HCT116 (cell line): ENCODE data around the gene GSK3A.

Source experiments
- CTCF ChIP-seq, 3 experiments: fragments of 200-600 bp in 1 of 3; sonication (generic) in 1 of 3; IDR thresholded peaks in 2 of 3; conservative IDR thresholded peaks in 1 of 3; 2 replicates each; pipeline ENCODE4 v1.5.1; 2012 to 2017; ENCODE audit warnings: low read depth in 2 of 3, low read length in 2 of 3, antibody characterized with exemption in 1 of 3, borderline replicate concordance in 1 of 3, control low read depth in 1 of 3, mild to moderate bottlenecking in 1 of 3, mixed read lengths in 1 of 3, mixed run types in 1 of 3, moderate library complexity in 1 of 3; ENCODE audit not compliant: insufficient read depth in 1 of 3
- ELF1 ChIP-seq: IDR thresholded peaks from 2 replicates; pipeline ENCODE4 v1.6.1; 2012; ENCODE audit warnings: low read depth, borderline replicate concordance
- FOSL1 ChIP-seq: IDR thresholded peaks from 2 replicates; pipeline ENCODE4 v1.6.1; 2012; ENCODE audit warnings: low read depth
- POLR2AphosphoS5 ChIP-seq: IDR thresholded peaks from 2 replicates; pipeline ENCODE4 v1.6.1; 2011; ENCODE audit warnings: mild to moderate bottlenecking, low read depth, low read length, moderate library complexity
- RAD21 ChIP-seq: IDR thresholded peaks from 2 replicates; pipeline ENCODE4 v1.6.1; 2012; ENCODE audit warnings: low read depth, mild to moderate bottlenecking
- REST ChIP-seq: IDR thresholded peaks from 2 replicates; pipeline ENCODE4 v1.6.1; 2012; ENCODE audit warnings: low read depth
- SIN3A ChIP-seq: IDR thresholded peaks from 2 replicates; pipeline ENCODE4 v1.6.1; 2012; ENCODE audit warnings: low read depth
- YY1 ChIP-seq: IDR thresholded peaks from 2 replicates; pipeline ENCODE4 v1.6.1; 2011; ENCODE audit warnings: low read length, low read depth, moderate library complexity, mild to moderate bottlenecking; ENCODE audit not compliant: insufficient replicate concordance; ENCODE audit errors: extremely low read depth

- TF ChIP-seq FOSL1: no peak
- no peak for TF ChIP-seq REST
- no peak for TF ChIP-seq ELF1
- peak; percentile 66 for TF ChIP-seq POLR2AphosphoS5
- TF ChIP-seq RAD21: no peak
- no peak for TF ChIP-seq CTCF (IDR thresholded peaks at IDR 0.05 in 2 of 3, conservative IDR thresholded peaks at IDR 0.05 in 1 of 3; ENCODE audit: borderline replicate concordance in 1 of 3, insufficient read depth in 1 of 3, low read depth in 2 of 3, low read length in 2 of 3)
- no peak for TF ChIP-seq SIN3A
- TF ChIP-seq YY1: no peak
Observed at GRCh38 chr19:42268142-42268703, 25.8 kb upstream of the GSK3A start.
